ENCODE results near the gene ACOT8.

ACOT8 gene

GRCh38 chr20:45796337-45797065 lies 60.7 kb downstream of the ACOT8 start:
- TF ChIP-seq PPARA (CRISPR knock-in tag; IDR thresholded peaks at IDR 0.05; ENCODE audit: borderline replicate concordance) (no peak), ARNTL (CRISPR knock-in tag; IDR thresholded peaks at IDR 0.05; ENCODE audit: borderline replicate concordance, low read depth) (no peak), ZC3H10 (CRISPR knock-in tag; IDR thresholded peaks at IDR 0.05) (no peak), TCF4 (CRISPR knock-in tag; IDR thresholded peaks at IDR 0.05; ENCODE audit: borderline replicate concordance) (no peak), POU6F1 (CRISPR knock-in tag; IDR thresholded peaks at IDR 0.05; ENCODE audit: borderline replicate concordance, low read depth) (no peak), CREB5 (CRISPR knock-in tag; IDR thresholded peaks at IDR 0.05; ENCODE audit: low read depth) (no peak), ZFP30 (CRISPR knock-in tag; IDR thresholded peaks at IDR 0.05) (no peak), RARB (CRISPR knock-in tag; IDR thresholded peaks at IDR 0.05) (no peak), ISL1 (CRISPR knock-in tag; IDR thresholded peaks at IDR 0.05) (no peak), ZNF70 (CRISPR knock-in tag; IDR thresholded peaks at IDR 0.05) (no peak), ZNF565 (CRISPR knock-in tag; conservative IDR thresholded peaks at IDR 0.05; ENCODE audit: low read depth) (no peak), BACH2 (CRISPR knock-in tag; IDR thresholded peaks at IDR 0.05; ENCODE audit: borderline replicate concordance) (no peak), SNAI2 (CRISPR knock-in tag; IDR thresholded peaks at IDR 0.05) (no peak)
- ATAC-seq, result no peak

GRCh38 chr20:45792317-45793118 lies 64.7 kb downstream of the ACOT8 start:
- TF ChIP-seq TOX (CRISPR knock-in tag; IDR thresholded peaks at IDR 0.05; ENCODE audit: borderline replicate concordance), result no peak
- no peak for TF ChIP-seq PPARA (CRISPR knock-in tag; IDR thresholded peaks at IDR 0.05; ENCODE audit: borderline replicate concordance)
- TF ChIP-seq CSDC2 (CRISPR knock-in tag; IDR thresholded peaks at IDR 0.05), result no peak
- TF ChIP-seq ISL1 (CRISPR knock-in tag; IDR thresholded peaks at IDR 0.05), result no peak
- no peak for TF ChIP-seq ZNF565 (CRISPR knock-in tag; conservative IDR thresholded peaks at IDR 0.05; ENCODE audit: low read depth)
- TF ChIP-seq TCF4 (CRISPR knock-in tag; IDR thresholded peaks at IDR 0.05; ENCODE audit: borderline replicate concordance), result no peak
- no peak for TF ChIP-seq CREB5 (CRISPR knock-in tag; IDR thresholded peaks at IDR 0.05; ENCODE audit: low read depth)
- no peak for TF ChIP-seq PATZ1 (CRISPR knock-in tag; IDR thresholded peaks at IDR 0.05; ENCODE audit: borderline replicate concordance)
- no peak for TF ChIP-seq SNAI2 (CRISPR knock-in tag; IDR thresholded peaks at IDR 0.05)
- TF ChIP-seq BACH2 (CRISPR knock-in tag; IDR thresholded peaks at IDR 0.05; ENCODE audit: borderline replicate concordance), result no peak
- ATAC-seq, result peak; percentile 8; the same call in 2 of the 3 replicates

All from SK-N-SH treated with all-trans-retinoic acid at 6 μM for 48 hours (cell line).